IPS-15b (cell line): ENCODE measurements around the gene CHST8.

Source experiments
- H3K27me3 ChIP-seq: one replicate; pipeline ENCODE4 v1.6.1; 2013; ENCODE audit warnings: low read length; ENCODE audit not compliant: control insufficient read depth, insufficient read depth
- H3K36me3 ChIP-seq: one replicate; pipeline ENCODE4 v1.6.1; 2013; ENCODE audit warnings: low read length; ENCODE audit not compliant: control insufficient read depth, insufficient read depth
- H3K4me1 ChIP-seq: one replicate; pipeline ENCODE4 v1.6.1; 2013; ENCODE audit warnings: mild to moderate bottlenecking, low read length; ENCODE audit not compliant: control insufficient read depth, insufficient read depth
- H3K4me3 ChIP-seq: one replicate; pipeline ENCODE4 v1.5.1; 2013; ENCODE audit warnings: low read depth, low read length
- H3K9ac ChIP-seq: one replicate; pipeline ENCODE4 v1.6.1; 2013; ENCODE audit warnings: low read depth, mild to moderate bottlenecking, low read length
- H3K9me3 ChIP-seq: one replicate; pipeline ENCODE4 v1.6.1; 2013; ENCODE audit warnings: mild to moderate bottlenecking, low read length; ENCODE audit not compliant: control insufficient read depth, insufficient read depth

Gene CHST8, protein sequence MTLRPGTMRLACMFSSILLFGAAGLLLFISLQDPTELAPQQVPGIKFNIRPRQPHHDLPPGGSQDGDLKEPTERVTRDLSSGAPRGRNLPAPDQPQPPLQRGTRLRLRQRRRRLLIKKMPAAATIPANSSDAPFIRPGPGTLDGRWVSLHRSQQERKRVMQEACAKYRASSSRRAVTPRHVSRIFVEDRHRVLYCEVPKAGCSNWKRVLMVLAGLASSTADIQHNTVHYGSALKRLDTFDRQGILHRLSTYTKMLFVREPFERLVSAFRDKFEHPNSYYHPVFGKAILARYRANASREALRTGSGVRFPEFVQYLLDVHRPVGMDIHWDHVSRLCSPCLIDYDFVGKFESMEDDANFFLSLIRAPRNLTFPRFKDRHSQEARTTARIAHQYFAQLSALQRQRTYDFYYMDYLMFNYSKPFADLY

DNA sequence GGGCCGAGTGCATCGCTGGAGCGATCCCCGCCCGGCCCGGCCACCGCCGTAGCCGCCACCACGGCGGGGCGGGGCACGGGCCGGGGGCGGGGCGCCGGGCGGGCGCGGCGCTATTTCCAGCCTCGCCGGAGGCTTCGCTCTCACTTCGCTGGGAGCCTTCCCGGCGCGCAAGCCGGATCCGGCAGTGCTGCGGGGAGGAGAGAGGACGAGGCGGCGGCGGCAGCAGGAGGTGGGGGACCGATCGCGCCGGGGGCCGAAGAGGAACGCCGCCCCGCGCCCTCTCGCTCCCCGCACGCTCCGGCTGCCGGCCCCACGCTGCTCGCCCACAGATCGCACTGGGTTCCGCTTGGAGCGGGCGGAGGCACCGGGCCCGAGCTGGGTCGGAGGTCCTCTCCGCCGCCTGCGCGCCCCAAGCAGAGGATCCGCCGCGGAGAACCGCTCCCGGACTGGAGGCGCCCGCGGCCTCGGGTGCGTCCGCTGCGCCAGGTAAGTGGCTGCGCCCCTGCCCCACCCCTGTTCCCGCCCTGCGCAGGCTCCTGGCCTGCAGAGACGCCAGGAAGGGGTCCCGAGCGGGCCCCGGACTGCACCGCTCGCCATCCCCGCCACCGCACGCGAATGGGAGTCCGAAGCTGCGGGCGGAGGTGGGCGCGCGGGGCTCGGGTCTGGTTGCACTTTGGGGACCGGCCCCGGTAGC is at the start of gene CHST8:
Gene CHST8, plus strand, starts transcription at position 143 of the 694 bp plus-strand sequence. CDS start 67,309 bp downstream, outside the sequence.
- Histone ChIP-seq H3K9me3 (no peaks in the 10 kb centered on the region), H3K9ac (peak within 1 kb of the TSS; percentile 70), H3K4me1 (peaks cover 6% of the 10 kb centered on the region), H3K4me3 (peak within 1 kb of the TSS; percentile 75), H3K36me3 (no peaks in the 10 kb centered on the region), H3K27me3 (peaks cover 46% of the 10 kb centered on the region)

DNA sequence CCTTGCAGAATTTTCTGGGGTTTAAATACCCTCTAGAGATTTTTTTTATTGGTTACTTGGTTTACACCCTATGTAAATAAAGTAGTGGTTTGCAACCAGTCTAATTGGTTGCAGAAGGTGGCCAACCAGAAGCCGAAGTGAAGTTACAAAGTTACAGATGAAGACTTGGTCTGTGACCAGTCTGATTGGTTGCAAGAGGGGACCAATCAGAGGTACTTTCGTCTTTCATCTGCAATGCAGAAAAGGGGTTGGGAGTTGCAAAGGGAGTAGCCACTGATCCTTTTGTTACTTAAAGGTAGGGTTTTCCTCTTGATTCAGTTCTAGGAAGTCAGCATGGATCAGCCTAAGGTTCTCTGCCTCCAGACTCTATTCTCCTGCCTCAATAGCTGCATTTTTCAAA is 48.8 kb upstream of the CHST8 start:
- Histone ChIP-seq H3K27me3 (no peaks in the 10 kb centered on the region), H3K4me1 (peaks cover 6% of the 10 kb centered on the region), H3K9me3 (no peaks in the 10 kb centered on the region), H3K4me3 (no peak overlapping the region), H3K9ac (no peak overlapping the region), H3K36me3 (no peaks in the 10 kb centered on the region)

DNA sequence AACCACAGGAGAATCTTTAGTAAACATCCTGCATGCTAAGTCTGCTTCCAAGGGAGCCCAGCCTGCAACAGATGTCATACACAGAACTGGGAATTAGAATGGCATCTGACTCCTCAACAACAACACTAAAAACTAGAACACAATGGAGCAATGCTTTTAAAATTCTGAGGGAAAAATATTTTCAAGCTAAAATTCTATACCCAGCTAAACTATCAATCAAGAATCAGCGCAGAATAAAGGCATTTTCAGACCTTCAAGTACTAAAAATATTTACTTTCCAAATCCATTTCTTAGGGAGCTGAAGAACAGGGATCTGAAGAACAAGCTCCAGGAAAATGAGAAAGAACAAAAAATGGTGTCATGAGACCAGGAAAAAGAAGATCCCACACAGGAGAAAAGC is 46.9 kb upstream of the CHST8 start:
- H3K9ac ChIP-seq, result no peak overlapping the region
- no peaks in the 10 kb centered on the region for H3K27me3 ChIP-seq
- peaks cover 6% of the 10 kb centered on the region for H3K4me1 ChIP-seq
- H3K9me3 ChIP-seq, result no peaks in the 10 kb centered on the region
- no peaks in the 10 kb centered on the region for H3K36me3 ChIP-seq
- no peak overlapping the region for H3K4me3 ChIP-seq

DNA sequence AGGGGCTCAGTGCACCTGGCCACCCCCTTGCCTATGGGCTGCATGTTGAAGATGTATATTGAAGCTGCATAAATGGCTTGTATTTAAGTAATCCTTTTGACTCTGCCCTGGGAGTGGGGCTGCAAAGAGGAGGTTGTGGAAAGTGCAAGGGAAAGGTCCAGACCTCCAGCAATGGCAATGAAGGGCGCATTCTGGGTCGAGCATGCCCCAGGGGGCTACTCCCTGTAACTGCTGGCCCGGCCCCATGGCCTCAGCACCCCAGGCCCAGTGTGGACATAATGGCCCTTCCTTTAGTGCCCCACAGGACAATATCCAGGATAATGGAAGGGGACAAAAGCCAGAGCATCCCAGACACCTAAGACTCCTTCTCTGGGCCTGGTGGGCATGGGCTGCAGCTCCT is 43.1 kb upstream of the CHST8 start:
- Histone ChIP-seq H3K9me3 (no peaks in the 10 kb centered on the region), H3K4me1 (no peaks in the 10 kb centered on the region), H3K27me3 (no peaks in the 10 kb centered on the region), H3K36me3 (no peaks in the 10 kb centered on the region), H3K4me3 (no peak overlapping the region), H3K9ac (no peak overlapping the region)

DNA sequence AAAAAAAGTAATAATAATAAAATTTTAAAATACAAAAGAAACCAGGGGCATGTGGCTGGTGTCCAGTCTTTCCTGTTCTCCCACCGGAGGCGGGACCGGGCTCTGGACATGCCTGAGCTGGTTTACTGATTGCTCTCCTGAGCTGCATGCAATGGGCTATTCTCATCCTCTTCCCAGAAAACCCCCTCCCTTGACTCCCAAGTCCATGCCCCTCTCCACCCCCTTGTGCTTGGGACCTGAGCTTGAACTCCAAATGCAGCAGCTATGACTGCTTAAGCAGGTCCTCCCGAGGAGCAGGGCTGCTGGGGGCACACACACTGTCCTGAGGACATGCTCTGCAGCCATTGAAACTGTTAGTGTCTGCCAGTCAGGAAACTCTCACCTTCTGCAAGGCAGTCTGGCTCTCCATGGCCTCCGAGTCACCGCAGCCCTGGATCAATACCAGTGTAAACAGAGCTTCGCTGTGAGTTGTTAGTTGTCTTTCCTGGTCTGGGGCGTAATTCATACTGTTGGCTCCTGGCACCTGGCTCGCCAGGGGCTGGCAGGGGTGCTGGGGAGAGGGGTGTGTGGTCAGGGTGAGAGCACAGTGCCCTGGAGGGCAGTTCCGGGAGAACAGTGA is 41.6 kb upstream of the CHST8 start:
- H3K9ac ChIP-seq, result no peak overlapping the region
- no peaks in the 10 kb centered on the region for H3K27me3 ChIP-seq
- H3K4me1 ChIP-seq, result no peaks in the 10 kb centered on the region
- H3K9me3 ChIP-seq, result no peaks in the 10 kb centered on the region
- H3K36me3 ChIP-seq, result no peaks in the 10 kb centered on the region
- H3K4me3 ChIP-seq, result no peak overlapping the region

DNA sequence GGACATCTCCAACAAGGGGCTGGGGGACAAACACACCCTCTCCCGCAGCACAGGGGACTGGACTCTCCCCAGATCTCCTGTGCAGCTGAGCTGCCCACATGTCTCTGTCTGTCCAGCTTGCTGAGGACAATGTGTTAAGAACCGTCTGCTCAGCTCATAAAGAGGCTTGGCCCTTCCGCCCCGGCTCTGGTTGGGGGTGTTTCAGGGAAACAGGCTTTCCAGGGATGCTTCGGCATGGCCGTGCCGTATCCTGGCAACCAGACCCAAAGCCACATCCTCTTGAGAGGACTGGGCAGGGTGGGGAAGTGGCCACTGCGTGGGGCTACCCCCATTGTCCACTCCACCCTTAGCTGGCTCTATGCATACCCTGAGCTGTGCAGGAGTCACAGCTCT is 41.1 kb upstream of the CHST8 start:
- Histone ChIP-seq H3K4me1 (no peaks in the 10 kb centered on the region), H3K36me3 (no peaks in the 10 kb centered on the region), H3K27me3 (no peaks in the 10 kb centered on the region), H3K4me3 (no peak overlapping the region), H3K9me3 (no peaks in the 10 kb centered on the region), H3K9ac (no peak overlapping the region)

DNA sequence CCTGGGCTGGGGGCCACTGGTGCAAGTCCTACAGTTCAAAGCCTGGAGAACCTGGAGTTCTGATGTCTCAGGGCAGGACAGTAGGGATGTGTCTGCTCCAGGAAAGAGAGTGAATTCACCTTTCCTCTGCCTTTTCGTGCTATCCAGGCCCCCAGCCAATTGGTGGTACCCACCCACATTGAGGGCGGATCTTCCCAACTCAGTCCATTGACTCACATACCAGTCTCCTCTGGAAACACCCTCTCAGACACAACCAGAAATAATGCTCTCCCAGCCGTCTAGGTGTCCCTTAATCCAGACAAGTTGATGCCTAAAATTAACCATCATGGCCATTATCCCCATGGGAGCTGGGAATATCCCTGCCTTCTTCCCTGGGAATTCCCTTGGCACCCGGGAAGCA is 38.8 kb upstream of the CHST8 start:
- Histone ChIP-seq H3K36me3 (no peaks in the 10 kb centered on the region), H3K4me3 (no peak overlapping the region)

DNA sequence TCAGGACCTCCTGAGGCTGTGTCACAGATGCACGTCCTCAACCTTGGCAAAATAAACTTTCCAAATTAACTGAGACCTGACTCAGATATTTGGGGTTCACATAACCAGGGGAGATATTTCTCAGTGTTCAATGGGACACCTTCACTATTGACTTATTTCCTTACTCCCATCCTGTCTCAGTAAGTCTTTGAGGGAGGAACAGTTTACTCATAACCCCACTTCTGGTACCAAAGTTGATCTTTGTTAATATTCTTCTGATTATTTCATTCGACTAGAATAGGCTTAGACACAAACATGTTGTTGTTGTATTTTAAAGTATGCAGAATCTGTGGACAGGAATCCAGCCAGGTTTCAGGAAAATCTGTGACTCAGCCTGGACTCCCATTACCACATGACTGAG is 34.6 kb upstream of the CHST8 start:
- no peaks in the 10 kb centered on the region for H3K9me3 ChIP-seq
- H3K9ac ChIP-seq, result no peak overlapping the region
- no peak overlapping the region for H3K4me3 ChIP-seq
- H3K4me1 ChIP-seq, result no peaks in the 10 kb centered on the region
- H3K27me3 ChIP-seq, result no peaks in the 10 kb centered on the region
- H3K36me3 ChIP-seq, result no peaks in the 10 kb centered on the region

More for the DNA sequence above, 38.8 kb upstream of the CHST8 start:
- Histone ChIP-seq H3K4me1 (no peaks in the 10 kb centered on the region), H3K9me3 (no peaks in the 10 kb centered on the region), H3K27me3 (no peaks in the 10 kb centered on the region), H3K9ac (no peak overlapping the region)

DNA sequence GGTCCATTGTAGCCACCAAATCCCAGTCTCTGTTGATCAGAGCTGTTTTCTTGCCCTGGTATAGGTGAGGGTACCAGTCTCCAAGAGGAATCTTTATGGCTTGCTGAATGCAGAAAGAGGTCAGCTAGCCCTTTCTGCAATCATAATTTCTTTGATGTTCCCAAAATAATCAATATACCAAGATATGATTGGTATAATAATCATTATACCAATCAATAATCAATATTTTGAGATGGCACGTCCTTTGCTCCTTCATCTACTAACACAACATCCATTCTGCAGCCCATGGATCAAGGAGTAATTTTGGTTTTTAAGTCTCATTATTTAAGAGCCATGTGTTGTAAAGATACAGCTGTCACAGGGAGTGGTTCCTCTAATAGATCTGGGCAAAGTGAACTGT is 31.5 kb upstream of the CHST8 start:
- no peaks in the 10 kb centered on the region for H3K36me3 ChIP-seq
- no peak overlapping the region for H3K9ac ChIP-seq
- no peak overlapping the region for H3K4me3 ChIP-seq
- H3K27me3 ChIP-seq, result no peaks in the 10 kb centered on the region
- no peaks in the 10 kb centered on the region for H3K4me1 ChIP-seq
- H3K9me3 ChIP-seq, result no peaks in the 10 kb centered on the region

DNA sequence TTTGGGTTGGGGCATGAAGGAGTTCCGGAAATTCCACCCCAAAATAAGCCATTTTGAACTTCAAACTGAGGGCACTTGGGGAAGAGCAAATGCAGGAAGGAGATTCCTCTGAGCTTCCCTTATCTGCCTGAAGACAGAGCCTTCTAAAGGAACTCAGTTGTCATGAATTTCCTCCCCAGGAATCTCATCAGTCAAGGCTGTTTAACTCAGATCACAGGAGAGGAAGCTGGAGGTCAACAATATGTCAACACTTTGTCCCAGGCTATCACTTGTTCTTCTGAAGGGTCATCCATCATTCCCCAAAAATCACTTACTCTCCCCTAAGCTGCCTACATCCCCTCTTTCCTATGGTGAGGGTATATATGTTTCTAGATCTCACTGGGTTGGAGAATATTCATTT is 26.0 kb upstream of the CHST8 start:
- H3K36me3 ChIP-seq, result no peaks in the 10 kb centered on the region
- H3K4me3 ChIP-seq, result no peak overlapping the region
- no peaks in the 10 kb centered on the region for H3K27me3 ChIP-seq
- no peaks in the 10 kb centered on the region for H3K4me1 ChIP-seq
- H3K9me3 ChIP-seq, result no peaks in the 10 kb centered on the region
- H3K9ac ChIP-seq, result no peak overlapping the region

DNA sequence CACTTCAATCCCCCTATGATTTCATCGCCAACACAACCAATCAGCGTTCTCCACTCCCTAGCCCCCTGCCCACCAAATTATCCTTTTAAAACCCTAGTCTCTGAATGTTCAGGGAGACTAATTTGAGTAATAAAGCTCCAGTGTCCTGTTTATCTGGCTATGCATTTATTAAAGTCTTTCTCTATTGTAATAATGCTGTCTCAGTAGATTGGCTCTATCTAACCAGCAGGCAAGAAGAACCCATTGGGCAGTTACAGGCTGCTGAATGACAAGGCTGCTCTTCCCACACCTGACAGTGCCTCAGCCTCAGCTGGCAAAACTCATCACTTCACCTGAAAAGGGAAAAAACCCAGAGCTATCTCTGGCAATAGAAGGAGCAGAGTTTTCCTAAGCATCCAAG is 20.2 kb upstream of the CHST8 start:
- Histone ChIP-seq H3K27me3 (no peaks in the 10 kb centered on the region), H3K36me3 (no peaks in the 10 kb centered on the region), H3K9me3 (no peaks in the 10 kb centered on the region), H3K4me1 (peaks cover 14% of the 10 kb centered on the region), H3K9ac (no peak overlapping the region), H3K4me3 (no peak overlapping the region)
